ENCODE results near the gene LCOR.

The LCOR gene

GRCh38 chr10:97016728-97017473, 184.8 kb downstream of the LCOR start:
- no peak for TF ChIP-seq CTCF (IDR thresholded peaks at IDR 0.05; ENCODE audit: borderline replicate concordance, control extremely low read depth, extremely low read depth, insufficient read depth, missing control alignments)
- peak; percentile 78 for DNase-seq (ENCODE audit: low spot score)
- in situ Hi-C loops (cut with MboI; ENCODE audit: low sequenced_read_pairs, unreplicated experiment), result loop anchor here (25.0 kb wide), 1 partner anchor 380 kb away; no protein-coding TSS in a partner anchor

- no peak for DNase-seq (ENCODE audit: low spot score)
- TF ChIP-seq CTCF (IDR thresholded peaks at IDR 0.05; ENCODE audit: borderline replicate concordance, control extremely low read depth, extremely low read depth, insufficient read depth, missing control alignments), result no peak
- in situ Hi-C loops (cut with MboI; ENCODE audit: low sequenced_read_pairs, unreplicated experiment), result loop anchor here (25.0 kb wide), 1 partner anchor 380 kb away; no protein-coding TSS in a partner anchor
These were observed 185.4 kb downstream of the LCOR start for GRCh38 chr10:97017474-97017903.

GRCh38 chr10:97018251-97019212, 186.4 kb downstream of the LCOR start:
- no peak for DNase-seq (ENCODE audit: low spot score)
- in situ Hi-C loops (cut with MboI; ENCODE audit: low sequenced_read_pairs, unreplicated experiment), result loop anchor here (25.0 kb wide), 1 partner anchor 381 kb away; no protein-coding TSS in a partner anchor
- TF ChIP-seq CTCF (IDR thresholded peaks at IDR 0.05; ENCODE audit: borderline replicate concordance, control extremely low read depth, extremely low read depth, insufficient read depth, missing control alignments), result no peak

GRCh38 chr10:97019213-97019844, 187.2 kb downstream of the LCOR start:
- in situ Hi-C loops (cut with MboI; ENCODE audit: low sequenced_read_pairs, unreplicated experiment), result loop anchor here (25.0 kb wide), 1 partner anchor 382 kb away; no protein-coding TSS in a partner anchor
- TF ChIP-seq CTCF (IDR thresholded peaks at IDR 0.05; ENCODE audit: borderline replicate concordance, control extremely low read depth, extremely low read depth, insufficient read depth, missing control alignments), result no peak
- DNase-seq (ENCODE audit: low spot score), result no peak

DNA sequence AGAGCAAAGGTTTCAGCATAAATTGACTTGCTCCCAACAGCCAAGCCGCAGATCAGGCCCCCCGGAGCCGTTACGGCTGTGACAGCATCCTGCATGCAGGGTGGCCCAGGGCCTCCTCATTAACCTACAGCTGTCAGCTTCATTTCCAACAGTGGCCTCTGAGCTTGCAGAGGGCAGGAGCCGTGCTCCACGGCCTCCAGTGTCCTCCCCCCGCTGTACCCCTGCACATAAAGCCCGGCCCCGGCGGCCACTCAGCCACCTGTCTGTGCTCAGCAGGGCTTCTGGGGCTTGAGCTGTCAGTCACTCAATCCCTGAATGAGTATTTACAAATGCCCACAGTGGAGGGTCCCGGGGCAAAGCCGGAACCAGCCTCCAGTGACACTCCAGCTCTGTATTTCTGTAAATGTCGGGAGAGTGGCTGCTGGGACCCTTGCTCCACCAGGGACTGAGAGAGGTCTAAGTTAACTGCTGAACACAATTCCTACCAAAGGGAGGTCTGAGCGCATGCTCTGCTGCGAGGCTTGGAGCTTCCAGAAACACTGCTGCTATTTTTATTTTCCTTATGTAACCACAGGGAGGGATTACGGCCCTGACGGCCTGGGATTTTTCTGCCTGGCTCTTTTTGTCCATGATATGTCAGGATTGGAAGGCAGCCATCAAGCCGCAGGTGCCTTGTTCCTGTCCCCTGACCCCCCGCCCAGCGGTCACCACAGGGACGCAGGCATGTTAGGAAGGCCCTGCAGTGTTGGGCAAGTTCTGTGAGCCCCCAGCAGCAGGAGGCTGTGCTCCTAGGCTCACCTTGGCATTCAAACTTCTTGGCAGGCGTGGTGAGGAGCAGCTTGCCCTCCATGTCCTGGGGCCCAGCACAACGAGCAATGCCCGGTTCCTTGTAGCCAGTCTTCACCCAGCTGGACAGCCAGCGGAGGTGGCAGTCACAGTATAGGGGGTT, 188.6 kb downstream of the LCOR start:
- no peak for DNase-seq (ENCODE audit: low spot score)
- TF ChIP-seq CTCF (IDR thresholded peaks at IDR 0.05; ENCODE audit: borderline replicate concordance, control extremely low read depth, extremely low read depth, insufficient read depth, missing control alignments), result no peak
- in situ Hi-C loops (cut with MboI; ENCODE audit: low sequenced_read_pairs, unreplicated experiment), result loop anchor here (10.0 to 25.0 kb wide), 2 partner anchors 383 to 626 kb away; no protein-coding TSS in a partner anchor

All from GM13976 (cell line).